CD14-positive monocyte (primary cell): Measurements from ENCODE around the gene FBXO46. TPM values are rescaled to one million over a fixed set of nuclear protein-coding genes. Genes with fewer than 3 reads are reported as not detected.

Experiments
- DNase-seq, 3 donors: peaks; one replicate each; pipeline ENCODE4 v3.0.0-alpha.2; 2011 to 2022
- H2AFZ ChIP-seq: 2 replicates; pipeline ENCODE4 v1.6.0; 2012; ENCODE audit warnings: mild to moderate bottlenecking, low read depth, low read length, inconsistent platforms; ENCODE audit not compliant: insufficient read depth, poor library complexity, severe bottlenecking
- H3K27ac ChIP-seq, 2 donors: 1 replicate in 1 of 2; 2 replicates in 1 of 2; pipeline ENCODE4 v1.5.1; 2012 to 2013; ENCODE audit warnings: low read length in 2 of 2, control low read depth in 1 of 2, inconsistent platforms in 1 of 2, low read depth in 1 of 2, mild to moderate bottlenecking in 1 of 2
- H3K27me3 ChIP-seq, 2 donors: one replicate each; pipeline versions ENCODE4 v1.6.0 to v1.6.1; 2011 to 2013; ENCODE audit warnings: low read length in 2 of 2; ENCODE audit not compliant: control insufficient read depth in 2 of 2, insufficient read depth in 2 of 2
- H3K36me3 ChIP-seq, 2 donors: replicated peaks in 1 of 2; 1 replicate in 1 of 2; 2 replicates in 1 of 2; pipeline versions ENCODE4 v1.5.1 to v1.6.1; 2012 to 2013; ENCODE audit warnings: low read length in 2 of 2, control low read depth in 1 of 2, inconsistent platforms in 1 of 2, mild to moderate bottlenecking in 1 of 2; ENCODE audit not compliant: insufficient read depth in 2 of 2, control insufficient read depth in 1 of 2
- H3K4me1 ChIP-seq, 2 donors: 1 replicate in 1 of 2; 2 replicates in 1 of 2; pipeline versions ENCODE4 v1.5.1 to v1.6.1; 2012 to 2013; ENCODE audit warnings: low read length in 2 of 2, control low read depth in 1 of 2, inconsistent platforms in 1 of 2, mild to moderate bottlenecking in 1 of 2, moderate library complexity in 1 of 2; ENCODE audit not compliant: insufficient read depth in 2 of 2, control insufficient read depth in 1 of 2
- H3K4me2 ChIP-seq: replicated peaks from 2 replicates; pipeline ENCODE3; 2012; ENCODE audit warnings: low read length, moderate library complexity, mild to moderate bottlenecking; ENCODE audit not compliant: poor library complexity, severe bottlenecking; ENCODE audit errors: extremely low read depth
- H3K4me3 ChIP-seq, 3 experiments: fragments of 200-600 bp in 1 of 3; sonication (generic) in 1 of 3; replicated peaks in 1 of 3; 1 replicate in 2 of 3; 2 replicates in 1 of 3; pipeline ENCODE4 v1.5.1; 2011 to 2013; ENCODE audit warnings: low read length in 3 of 3, mild to moderate bottlenecking in 3 of 3, control low read depth in 2 of 3, low read depth in 2 of 3, inconsistent platforms in 1 of 3, moderate library complexity in 1 of 3
- H3K79me2 ChIP-seq: 2 replicates; pipeline ENCODE4 v1.6.0; 2012; ENCODE audit warnings: mild to moderate bottlenecking, control low read depth, inconsistent platforms, low read length, moderate library complexity; ENCODE audit not compliant: insufficient read depth
- H3K9ac ChIP-seq: 2 replicates; pipeline ENCODE4 v1.6.0; 2017; ENCODE audit warnings: low read length, mild to moderate bottlenecking; ENCODE audit not compliant: insufficient read depth, poor library complexity, severe bottlenecking
- H3K9me3 ChIP-seq, 2 donors: replicated peaks in 1 of 2; 1 replicate in 1 of 2; 2 replicates in 1 of 2; pipeline versions ENCODE4 v1.5.1 to v1.6.1; 2012 to 2013; ENCODE audit warnings: low read length in 2 of 2, control low read depth in 1 of 2; ENCODE audit not compliant: control insufficient read depth in 1 of 2, insufficient read depth in 1 of 2
- H4K20me1 ChIP-seq: 2 replicates; pipeline ENCODE4 v1.6.0; 2012; ENCODE audit warnings: mild to moderate bottlenecking, low read length, control low read depth, moderate library complexity; ENCODE audit not compliant: insufficient read depth
- H3K27ac Mint-ChIP-seq, 7 donors: one replicate each; pipeline ENCODE4 v1.8.0; 2020; ENCODE audit warnings: mild to moderate bottlenecking in 7 of 7, mixed read lengths in 7 of 7, moderate library complexity in 6 of 7, inconsistent platforms in 2 of 7
- H3K27me3 Mint-ChIP-seq, 3 donors: one replicate each; pipeline ENCODE4 v1.8.0; 2021 to 2022; ENCODE audit warnings: low read depth in 3 of 3, mild to moderate bottlenecking in 3 of 3, mixed read lengths in 3 of 3, moderate library complexity in 3 of 3, inconsistent platforms in 1 of 3
- H3K36me3 Mint-ChIP-seq, 2 donors: one replicate each; pipeline ENCODE4 v1.8.0; 2020; ENCODE audit warnings: mixed read lengths in 2 of 2, inconsistent platforms in 1 of 2, mild to moderate bottlenecking in 1 of 2
- H3K4me1 Mint-ChIP-seq: one replicate; pipeline ENCODE4 v1.8.0; 2020; ENCODE audit warnings: mild to moderate bottlenecking, mixed read lengths
- H3K4me3 Mint-ChIP-seq, 2 donors: one replicate each; pipeline ENCODE4 v1.8.0; 2020; ENCODE audit warnings: mild to moderate bottlenecking in 2 of 2, mixed read lengths in 2 of 2, moderate library complexity in 1 of 2
- H3K9me3 Mint-ChIP-seq, 7 donors: one replicate each; pipeline ENCODE4 v1.8.0; 2020 to 2022; ENCODE audit warnings: mixed read lengths in 7 of 7, mild to moderate bottlenecking in 6 of 7, moderate library complexity in 6 of 7, inconsistent platforms in 2 of 7
- CTCF ChIP-seq: fragments of 200-600 bp; IDR thresholded peaks from one replicate; pipeline ENCODE4 v1.8.0; 2022; ENCODE audit warnings: antibody characterized with exemption, mild to moderate bottlenecking
- WGBS: methylation state at CpG from one replicate; pipeline ENCODE4 v1.1.5; 2013; ENCODE audit warnings: missing lambda C conversion rate; ENCODE audit not compliant: insufficient coverage; 5-methylcytosine and 5-hydroxymethylcytosine counted together
- intact Hi-C, 2 donors: fragments of 100-400 bp; cut with micrococcal nuclease; formaldehyde crosslinking; loops; one replicate each; pipeline versions ENCODE4 v1.15.0 to v1.15.1; 2023
- polyA plus RNA-seq, 3 donors: library from polyadenylated mRNA; depleted of rRNA in 1 of 3; unstranded in 2 of 3; stranded (reverse) in 1 of 3; fragments of 300-500 nt in 2 of 3; fragments of >200 nt in 1 of 3; fragmentation: Illumina TruSeq in 2 of 3; gene quantifications; 1 replicate in 2 of 3; 2 replicates in 1 of 3; pipeline ENCODE4 v1.2.3, GENCODE V29; 2012 to 2021

Gene FBXO46
- polyA plus RNA-seq, 3 donors: 3.8 to 6.8 (median 5.5) TPM

- Histone ChIP-seq H2AFZ (no peak overlapping the region), H3K79me2 (no peaks in the 10 kb centered on the region), H3K36me3 (peaks cover 20 to 40% of the 10 kb centered on the region in 2 donors), H3K27me3 (peaks cover 4 to 17% of the 10 kb centered on the region in 2 donors), H3K4me3 (no peak overlapping the region), H3K4me1 (peaks cover 12 to 13% of the 10 kb centered on the region in 2 donors), H3K9ac (no peak overlapping the region), H3K4me2 (no peak overlapping the region), H3K27ac (no peak overlapping the region), H4K20me1 (no peaks in the 10 kb centered on the region), H3K9me3 (no peaks in the 10 kb centered on the region)
- peaks cover 26 to 33% (median 27%) of the 10 kb centered on the region in 3 donors for H3K27me3 Mint-ChIP-seq
- DNase-seq: no peak
- peaks cover 44 to 46% of the 10 kb centered on the region in 2 donors for H3K36me3 Mint-ChIP-seq
- no peak for TF ChIP-seq CTCF
- H3K9me3 Mint-ChIP-seq: peaks cover 0 to 3% (median 0%) of the 10 kb centered on the region in 7 donors
- 97% methylated on average over 5 of the region's 5 CpGs for WGBS
- H3K4me3 Mint-ChIP-seq: no peak overlapping the region
- peaks cover 15% of the 10 kb centered on the region for H3K4me1 Mint-ChIP-seq
- intact Hi-C loops: loop anchor here (5.0 to 10.0 kb wide), 3 partner anchors 76 to 188 kb away; partner anchors contain the start of genes PPM1N (in 1 of the 2) and RTN2 (in 1 of the 2)
- peak overlapping the region in 2 of 7 donors; percentile 39 to 66 for H3K27ac Mint-ChIP-seq
Measured at GRCh38 chr19:45682908-45683307, 47.8 kb downstream of the FBXO46 start.

GRCh38 chr19:45682117-45682516 is 48.6 kb downstream of the FBXO46 start:
- no peaks in the 10 kb centered on the region for H3K9me3 ChIP-seq
- no peak for TF ChIP-seq CTCF
- peak overlapping the region; percentile 83 for H2AFZ ChIP-seq
- H3K9me3 Mint-ChIP-seq: peaks cover 0 to 4% (median 0%) of the 10 kb centered on the region in 7 donors
- DNase-seq: no peak
- no peak overlapping the region for H3K9ac ChIP-seq
- H3K4me3 Mint-ChIP-seq: peak overlapping the region in 1 of 2 donors; percentile 93
- peaks cover 12 to 32% of the 10 kb centered on the region in 2 donors for H3K36me3 ChIP-seq
- H3K27ac ChIP-seq: no peak overlapping the region
- H3K36me3 Mint-ChIP-seq: peaks cover 38% of the 10 kb centered on the region in 2 donors
- intact Hi-C loops: loop anchor here (5.0 to 10.0 kb wide), 3 partner anchors 75 to 187 kb away; partner anchors contain the start of genes PPM1N (in 1 of the 2) and RTN2 (in 1 of the 2)
- H3K27ac Mint-ChIP-seq: peak overlapping the region in 1 of 7 donors; percentile 87
- H3K4me3 ChIP-seq: peak overlapping the region in 1 of 3 experiments; percentile 62
- peaks cover 22% of the 10 kb centered on the region for H3K4me1 Mint-ChIP-seq
- no peaks in the 10 kb centered on the region for H3K79me2 ChIP-seq
- peak overlapping the region; percentile 71 for H3K4me2 ChIP-seq
- WGBS: 95% methylated on average over 7 of the region's 8 CpGs
- peaks cover 34 to 40% (median 35%) of the 10 kb centered on the region in 3 donors for H3K27me3 Mint-ChIP-seq
- peaks cover 19 to 20% of the 10 kb centered on the region in 2 donors for H3K4me1 ChIP-seq
- H4K20me1 ChIP-seq: no peaks in the 10 kb centered on the region
- H3K27me3 ChIP-seq: peaks cover 11 to 25% of the 10 kb centered on the region in 2 donors
